Iris pigment epithelial cell (primary cell): Measurements from ENCODE around the gene HECTD1.
"Not testable (repeated sequence)": the region's sequence is repeated elsewhere in the genome, so short reads cannot be mapped to it uniquely, and the experiment has no call there.

ENCODE experiments used
- DNase-seq: peaks from one replicate; pipeline ENCODE4 v3.0.0-alpha.2; 2011; ENCODE audit warnings: low read depth

Gene HECTD1

DNA sequence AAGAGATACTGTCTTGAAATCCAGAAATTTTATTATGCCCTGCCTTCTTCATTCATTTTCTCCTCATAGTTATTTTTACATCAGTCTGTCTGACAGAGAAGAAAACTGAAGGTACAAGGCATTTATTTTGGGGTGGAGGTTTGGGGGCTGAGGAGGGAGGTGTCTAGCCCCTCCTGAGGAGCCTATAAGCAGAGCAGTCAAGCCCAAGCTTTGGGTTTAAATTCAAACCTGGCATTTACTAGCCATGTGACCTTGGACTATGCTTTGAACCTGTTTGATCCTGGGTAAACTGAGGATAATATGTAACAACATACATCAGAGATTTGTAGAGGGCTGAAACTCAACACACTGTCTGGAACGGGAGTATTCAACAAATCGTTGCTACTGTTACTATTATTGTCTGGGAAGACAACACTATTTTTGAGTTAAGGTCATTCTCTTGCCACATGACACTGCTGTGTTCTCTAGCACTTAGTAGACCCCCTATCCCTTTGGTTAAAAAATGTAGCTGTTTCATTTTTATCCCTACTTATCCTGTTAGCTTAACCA is 115.4 kb downstream of the HECTD1 start:
- no peak for DNase-seq

DNA sequence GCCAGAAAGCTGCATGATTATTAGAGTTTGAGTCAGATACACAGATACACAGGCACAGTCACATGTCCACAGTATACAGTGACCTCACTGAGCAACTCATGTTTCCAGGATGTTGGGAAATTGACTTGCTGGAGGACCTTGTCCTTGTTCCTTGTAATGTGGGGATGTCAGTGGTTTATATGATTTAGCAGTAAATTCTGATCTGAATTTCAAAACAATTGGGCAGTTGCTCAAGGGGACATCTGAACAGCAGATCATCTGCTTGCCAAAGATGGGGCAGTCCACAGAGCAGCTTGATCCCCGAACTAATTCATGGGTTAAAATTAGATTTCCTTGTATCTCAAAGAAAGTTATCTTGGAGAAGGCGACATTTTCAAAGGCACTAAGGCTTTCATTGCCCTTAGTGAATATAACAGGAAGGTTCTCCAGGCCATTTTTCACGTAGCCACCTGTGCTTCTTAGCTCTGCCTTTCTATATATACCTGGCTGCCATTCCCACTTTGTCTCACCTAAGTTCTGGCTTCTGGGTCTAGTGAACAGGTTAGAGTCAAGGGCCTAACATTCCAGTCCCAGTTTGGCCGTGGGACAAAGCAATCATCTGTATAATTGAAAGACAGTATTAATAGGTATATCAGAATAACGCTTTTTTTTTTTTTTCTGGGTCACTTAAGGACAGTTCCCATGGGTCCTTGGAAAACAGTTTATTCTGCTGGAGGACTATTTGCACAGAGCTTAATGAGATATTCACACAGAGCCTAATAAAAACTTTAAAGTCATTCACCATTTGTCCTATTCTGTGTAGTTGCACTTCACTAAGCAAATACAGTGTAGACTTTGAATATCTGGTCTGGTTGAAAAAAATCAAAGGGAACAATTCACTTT is 116.5 kb downstream of the HECTD1 start:
- DNase-seq = peak; percentile 97

DNA sequence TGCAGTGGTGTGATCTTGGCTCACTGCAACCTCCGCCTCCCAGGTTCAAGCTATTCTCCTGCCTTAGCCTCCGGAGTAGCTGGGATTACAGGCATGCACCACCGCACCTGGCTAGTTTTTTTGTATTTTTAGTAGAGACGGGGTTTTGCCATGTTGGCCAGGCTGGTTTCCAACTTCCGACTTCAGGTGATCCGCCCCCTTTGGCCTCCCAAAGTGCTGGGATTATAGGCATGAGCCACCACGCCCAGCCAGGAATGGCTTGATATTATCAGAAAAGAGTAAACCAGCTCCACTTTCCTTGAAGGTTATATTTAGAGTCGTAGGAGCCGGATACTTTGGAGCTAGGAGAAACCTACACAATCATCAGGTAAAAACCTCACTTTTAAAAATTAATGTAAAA is 121.1 kb downstream of the HECTD1 start:
- DNase-seq = not testable (repeated sequence)

DNA sequence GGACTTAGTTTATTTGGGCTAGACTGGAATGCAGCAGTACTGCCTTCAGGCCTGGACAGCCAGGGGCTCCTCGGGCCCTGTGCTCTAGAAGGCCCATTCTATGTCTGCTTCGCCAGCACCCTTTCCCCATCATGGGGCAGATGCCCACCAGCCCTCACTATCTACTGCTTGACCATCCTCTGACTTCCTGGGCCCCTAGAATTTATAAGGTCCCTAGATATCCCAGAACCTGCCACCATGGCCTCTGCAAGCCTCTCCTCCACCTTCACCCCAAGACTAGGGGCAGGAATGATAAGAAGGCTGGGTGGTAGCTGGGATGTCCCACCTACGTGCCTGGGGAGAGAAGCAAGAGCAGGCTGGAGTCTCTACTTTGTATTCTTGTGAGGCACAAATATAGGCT is 122.6 kb downstream of the HECTD1 start:
- DNase-seq = no peak

DNA sequence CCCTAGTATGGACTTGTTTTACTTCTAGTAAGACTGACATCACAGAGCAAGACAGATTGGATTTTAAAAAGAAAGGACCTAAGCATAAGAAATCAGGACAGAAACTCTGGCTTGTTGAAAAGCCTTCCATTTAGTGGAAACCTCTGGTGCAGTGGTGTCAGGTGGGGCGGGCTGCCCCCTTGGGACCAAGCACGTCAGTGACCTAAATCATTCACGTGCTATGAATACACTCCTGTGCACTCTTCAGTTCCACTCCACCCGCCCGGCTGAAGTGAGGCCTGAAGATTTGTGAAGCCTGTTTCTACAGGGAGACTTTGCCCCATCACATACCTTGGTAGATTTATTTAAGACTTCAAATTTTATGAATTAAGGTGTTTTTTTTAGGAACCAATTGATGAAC is 123.2 kb downstream of the HECTD1 start:
- no peak for DNase-seq

DNA sequence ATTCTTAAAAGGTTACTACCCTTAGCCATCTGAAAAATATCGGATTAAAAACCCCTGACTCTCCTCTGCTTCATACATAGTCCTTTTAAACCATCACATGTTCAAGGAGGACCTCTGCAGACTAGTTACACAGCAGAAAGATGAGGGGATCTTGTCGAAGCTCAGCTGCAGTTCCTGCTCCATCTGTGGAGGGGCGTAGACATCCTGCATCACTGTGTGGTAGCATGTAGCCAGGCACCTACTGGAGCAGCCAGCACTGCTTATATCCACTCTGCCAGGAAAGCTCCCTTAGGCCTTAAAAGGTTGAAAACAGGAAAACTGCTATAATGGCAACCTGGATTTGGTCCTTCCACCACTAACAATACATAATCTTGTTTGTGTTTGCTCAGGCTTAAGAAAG is 123.8 kb downstream of the HECTD1 start:
- DNase-seq = no peak

DNA sequence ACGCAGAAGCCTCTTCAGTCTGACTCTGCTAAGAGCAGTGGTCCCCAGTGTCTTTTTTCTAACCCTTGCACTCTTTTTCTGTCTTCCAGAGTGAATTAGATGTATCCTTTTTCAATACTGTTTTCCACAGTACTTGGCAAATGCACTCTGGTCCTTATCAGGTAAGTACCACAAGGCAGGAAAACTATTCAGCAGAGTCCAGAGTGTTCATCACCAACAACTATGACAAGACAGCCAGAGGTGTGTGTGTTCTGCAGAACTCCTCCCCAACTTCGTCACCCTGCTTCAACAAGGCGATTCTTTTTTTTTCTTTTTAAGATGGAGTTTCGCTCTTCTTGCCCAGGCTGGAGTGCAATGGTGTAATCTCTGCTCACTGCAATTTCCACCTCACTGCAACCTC is 127.1 kb downstream of the HECTD1 start:
- no peak for DNase-seq

DNA sequence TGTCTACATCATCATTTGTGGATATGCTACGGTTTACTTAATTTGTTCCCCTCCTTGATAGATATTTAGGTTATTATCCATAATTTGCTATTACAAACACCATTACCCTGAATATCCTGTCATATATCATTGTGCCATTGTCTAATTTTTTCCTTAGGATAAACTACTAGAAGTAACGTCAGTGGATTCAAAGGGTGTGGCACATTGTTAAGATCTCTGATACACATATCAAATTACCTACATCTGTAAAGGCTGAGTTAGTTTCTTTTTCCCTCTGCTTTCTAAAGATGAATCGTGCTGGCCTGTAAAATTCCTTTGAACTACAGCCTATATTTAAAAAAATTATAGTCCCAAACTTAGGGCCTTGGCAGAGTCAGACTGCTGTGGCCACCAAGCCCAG is 127.5 kb downstream of the HECTD1 start:
- DNase-seq = peak; percentile 61

DNA sequence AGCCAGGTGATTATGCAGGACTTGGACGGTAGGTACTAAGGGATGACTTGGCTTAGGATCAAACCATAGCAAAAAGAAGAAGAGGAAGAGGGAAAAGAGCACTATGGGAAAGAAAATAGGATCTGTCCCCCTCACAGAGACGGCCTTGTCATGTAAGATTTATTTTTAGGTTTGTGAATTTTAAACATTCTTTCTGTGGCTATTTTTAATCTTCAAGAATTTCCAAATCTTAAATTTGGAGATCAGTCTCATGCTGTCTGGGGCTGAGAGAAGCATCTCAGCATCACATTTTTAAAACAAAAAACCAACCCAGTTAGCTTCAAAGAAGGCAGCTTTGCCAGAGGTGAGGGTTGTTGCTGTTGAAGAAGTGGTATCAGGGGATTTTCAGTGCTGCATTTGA is 128.8 kb downstream of the HECTD1 start:
- DNase-seq = no peak

DNA sequence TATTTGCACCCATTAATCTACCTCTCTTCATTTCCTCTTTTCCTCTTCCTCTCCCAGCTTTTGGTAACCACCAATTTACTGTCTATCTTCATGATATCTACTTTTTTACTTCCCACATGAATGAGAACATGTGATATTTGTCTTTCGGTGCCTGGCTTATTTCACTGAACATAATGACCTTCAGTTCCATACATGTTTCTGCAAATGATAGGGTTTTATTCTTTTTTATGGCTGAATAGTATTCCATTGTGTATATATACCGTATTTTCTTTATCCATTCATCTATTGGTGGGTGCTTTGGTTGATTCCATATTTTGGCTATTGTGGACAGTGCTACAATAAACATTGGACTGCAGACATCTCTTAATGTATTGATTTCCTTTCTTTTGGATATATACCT is 132.4 kb downstream of the HECTD1 start:
- no peak for DNase-seq

DNA sequence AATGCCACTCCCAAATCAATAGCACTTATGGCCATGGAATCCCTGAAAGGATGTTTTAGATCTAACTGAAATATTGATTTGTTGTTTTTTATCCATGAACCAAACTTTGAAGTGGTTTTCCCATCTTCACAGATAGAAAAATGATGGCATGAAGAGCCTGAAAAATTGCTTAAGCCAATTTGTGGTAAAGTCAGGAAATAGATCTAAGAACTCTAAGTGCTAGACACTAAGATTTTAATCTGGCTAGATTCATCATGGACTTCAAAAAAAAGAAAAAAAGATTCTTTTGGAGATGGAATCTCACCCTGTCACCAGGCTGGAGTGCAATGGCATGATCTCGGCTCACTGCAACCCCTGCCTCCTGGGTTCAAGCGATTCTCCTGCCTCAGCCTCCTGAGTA is 136.4 kb downstream of the HECTD1 start:
- peak; percentile 28 for DNase-seq

DNA sequence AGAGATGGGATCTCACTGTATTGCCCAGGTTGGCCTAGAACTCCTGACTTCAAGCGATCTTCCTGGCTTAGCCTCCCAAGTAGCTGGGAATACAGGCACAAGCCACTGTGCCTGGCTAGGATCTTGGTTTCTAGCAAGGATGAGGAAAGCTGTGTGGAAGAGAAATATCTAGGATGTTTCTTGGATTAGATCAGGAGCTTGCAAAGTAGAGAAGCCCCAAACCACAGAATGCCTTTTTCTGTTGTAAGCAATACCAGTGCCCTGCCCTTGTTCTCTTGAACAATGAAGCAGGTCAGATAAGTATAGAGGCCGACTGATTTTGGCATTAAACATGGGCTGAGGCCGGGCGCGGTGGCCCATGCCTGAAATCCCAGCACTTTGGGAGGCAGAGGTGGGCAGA is 137.2 kb downstream of the HECTD1 start:
- peak; percentile 92 for DNase-seq

DNA sequence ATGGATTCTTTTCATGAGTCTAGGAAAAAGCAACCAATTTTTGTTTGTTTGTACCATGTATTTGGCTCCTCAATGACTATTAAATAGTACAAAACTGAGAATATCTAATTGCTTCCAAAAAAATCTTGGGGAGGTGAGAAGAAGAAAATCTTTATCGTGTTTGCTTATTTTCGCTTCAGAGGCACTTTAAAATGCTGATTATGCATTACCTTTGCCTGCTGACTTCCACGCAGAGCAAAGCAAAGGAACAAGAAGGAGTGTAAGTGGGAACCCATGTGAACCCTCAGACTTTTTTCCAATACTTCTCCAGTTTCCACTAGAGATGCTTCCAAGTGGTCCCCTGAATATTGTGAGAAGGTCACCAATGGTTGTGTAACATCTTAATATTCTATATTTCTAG is 138.2 kb downstream of the HECTD1 start:
- DNase-seq = no peak

DNA sequence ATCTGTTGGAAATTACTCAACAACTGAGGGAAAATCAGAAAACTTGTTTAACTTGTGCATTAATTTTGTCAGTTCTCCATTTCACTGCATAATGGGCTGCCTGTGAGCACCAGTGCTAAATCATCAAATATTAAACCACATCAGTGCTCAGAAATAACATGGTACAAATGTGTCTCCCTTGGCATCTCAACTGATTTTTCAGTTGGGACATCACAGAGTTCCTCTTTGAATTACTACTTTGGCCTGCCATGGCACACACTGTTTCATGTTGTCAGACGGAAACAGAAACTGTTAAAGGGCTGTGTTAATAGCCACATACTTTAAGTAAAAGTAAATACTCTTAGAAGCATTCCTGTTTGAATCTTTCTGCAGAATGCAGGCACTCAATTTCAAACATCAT is 139.4 kb downstream of the HECTD1 start:
- DNase-seq = no peak

DNA sequence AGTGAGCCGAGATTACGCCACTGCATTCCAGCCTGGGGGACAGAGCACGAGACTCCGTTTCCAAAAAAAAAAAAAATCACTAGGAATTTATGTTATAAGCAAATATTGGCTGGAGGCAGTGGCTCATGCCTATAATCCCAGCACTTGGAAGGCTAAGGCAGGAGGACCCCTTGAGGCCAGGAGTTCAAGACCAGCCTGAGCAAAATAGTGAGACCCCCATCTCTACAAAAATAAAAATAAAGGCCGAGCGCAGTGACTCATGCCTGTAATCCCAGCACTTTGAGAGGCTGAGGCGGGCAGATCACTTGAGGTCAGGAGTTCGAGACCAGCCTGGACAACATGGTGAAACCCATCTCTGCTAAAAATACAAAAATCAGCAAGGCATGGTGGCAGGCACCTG is 144.7 kb downstream of the HECTD1 start:
- DNase-seq = not testable (repeated sequence)

DNA sequence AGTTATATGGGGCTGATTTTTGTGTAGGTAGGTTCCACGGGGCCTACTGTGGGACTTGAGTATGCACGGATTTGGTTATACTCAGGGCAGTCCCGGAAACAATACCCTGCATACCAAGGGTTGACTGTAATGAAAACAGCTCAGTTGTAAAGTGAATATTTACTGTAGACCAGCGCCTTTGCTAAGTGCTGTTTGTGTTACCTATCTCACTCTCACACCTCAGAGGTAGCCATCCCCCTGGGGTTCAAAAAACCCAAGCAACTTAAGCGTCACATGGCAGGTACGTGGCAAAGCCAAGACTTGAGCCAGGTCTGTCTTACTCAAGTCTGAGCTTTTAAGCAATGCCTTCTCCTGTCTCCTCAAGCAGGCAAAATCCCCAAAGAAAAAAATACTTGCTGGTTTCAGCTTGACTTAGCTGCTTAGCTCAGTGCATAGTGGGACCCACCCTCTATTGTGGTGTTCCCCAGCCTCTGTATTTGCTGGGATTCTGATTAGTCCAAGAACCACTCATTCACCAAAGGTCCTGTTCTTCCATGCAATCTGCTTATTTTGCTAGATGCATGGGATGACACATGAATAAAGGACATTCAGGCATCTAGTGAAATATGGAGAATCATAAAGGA is 147.2 kb downstream of the HECTD1 start:
- peak; percentile 16 for DNase-seq

DNA sequence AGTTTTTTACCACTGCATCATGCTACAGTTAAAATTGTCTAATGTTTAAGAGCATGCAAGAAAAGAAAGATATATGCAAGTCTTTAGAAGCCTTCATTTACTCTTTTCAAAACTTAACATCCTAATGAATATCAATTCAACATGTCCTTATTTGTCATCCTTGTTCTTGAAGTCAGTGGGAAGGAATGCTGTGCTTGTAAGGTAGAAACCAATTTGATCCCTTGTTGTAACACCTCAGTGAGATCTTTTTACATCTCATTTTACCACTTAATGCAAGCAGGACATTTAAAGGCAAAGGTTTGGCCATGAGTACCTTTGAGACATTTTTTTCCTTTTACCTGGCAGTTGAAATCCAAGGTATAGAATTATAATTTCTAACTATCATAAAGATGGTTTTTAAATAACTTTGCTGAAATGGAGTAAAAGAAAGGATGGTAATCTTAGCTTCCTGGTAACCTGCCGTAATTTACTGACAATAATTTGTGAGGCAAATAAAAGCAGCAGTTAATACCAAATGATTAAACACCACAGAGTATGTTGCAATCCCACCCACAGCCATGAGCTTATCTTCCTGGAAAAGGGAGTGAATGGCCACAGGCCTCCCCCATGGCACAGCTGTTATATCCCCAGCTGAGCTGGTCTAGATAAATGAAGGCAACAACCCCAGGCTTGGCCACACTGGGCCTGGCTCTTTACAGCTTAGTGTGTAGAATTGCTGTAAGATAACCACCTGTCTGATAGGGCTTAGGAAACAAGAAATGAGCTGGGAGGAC is 148.3 kb downstream of the HECTD1 start:
- DNase-seq = peak; percentile 95

DNA sequence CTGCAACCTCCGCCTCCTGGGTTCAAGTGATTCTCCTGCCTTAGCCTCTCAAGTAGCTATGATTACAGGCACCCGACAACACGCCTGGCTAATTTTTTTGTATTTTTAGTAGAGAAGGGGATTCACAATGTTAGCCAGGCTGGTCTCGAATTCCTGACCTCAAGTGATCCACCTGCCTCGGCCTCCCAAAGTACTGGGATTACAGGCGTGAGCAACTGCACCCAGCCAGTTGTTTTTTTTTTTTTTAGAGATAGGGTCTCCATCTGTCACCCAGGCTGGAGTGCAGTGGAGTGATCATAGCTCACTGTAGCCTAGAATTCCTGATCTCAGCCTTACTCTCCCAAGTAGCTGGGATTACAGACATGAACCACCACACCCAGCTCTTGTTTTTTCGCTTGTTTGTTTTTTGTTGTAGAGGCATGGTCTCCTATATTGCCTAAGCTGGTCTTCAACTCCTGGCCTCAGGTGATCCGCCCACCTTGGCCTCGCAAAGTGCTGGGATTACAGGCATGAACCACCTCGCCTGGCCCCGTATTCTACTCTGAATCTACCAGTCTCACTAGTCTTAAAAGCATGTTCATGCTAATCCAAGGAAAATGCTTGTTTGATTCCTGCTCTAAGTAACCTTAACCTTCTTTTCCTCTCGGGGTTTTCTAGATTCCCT is 149.8 kb downstream of the HECTD1 start:
- DNase-seq = no peak

DNA sequence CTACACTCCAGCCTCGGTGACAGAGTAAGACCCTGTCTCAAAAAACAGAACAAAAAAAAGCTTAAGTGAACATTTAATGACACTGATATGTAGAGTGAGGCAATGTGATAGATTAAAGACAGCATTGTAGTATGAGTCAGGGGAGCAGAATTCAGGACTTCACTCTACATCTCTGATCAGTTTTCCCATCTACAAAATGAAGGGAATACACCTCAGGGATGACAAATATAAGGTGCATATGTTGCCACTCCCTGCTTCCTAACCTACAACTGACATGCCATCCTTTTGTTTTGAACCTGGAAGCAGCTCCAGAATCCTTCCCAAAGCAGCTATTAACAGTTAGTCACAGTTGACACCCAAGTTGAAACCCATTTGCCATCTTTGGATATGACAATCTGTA is 150.6 kb downstream of the HECTD1 start:
- DNase-seq = no peak

DNA sequence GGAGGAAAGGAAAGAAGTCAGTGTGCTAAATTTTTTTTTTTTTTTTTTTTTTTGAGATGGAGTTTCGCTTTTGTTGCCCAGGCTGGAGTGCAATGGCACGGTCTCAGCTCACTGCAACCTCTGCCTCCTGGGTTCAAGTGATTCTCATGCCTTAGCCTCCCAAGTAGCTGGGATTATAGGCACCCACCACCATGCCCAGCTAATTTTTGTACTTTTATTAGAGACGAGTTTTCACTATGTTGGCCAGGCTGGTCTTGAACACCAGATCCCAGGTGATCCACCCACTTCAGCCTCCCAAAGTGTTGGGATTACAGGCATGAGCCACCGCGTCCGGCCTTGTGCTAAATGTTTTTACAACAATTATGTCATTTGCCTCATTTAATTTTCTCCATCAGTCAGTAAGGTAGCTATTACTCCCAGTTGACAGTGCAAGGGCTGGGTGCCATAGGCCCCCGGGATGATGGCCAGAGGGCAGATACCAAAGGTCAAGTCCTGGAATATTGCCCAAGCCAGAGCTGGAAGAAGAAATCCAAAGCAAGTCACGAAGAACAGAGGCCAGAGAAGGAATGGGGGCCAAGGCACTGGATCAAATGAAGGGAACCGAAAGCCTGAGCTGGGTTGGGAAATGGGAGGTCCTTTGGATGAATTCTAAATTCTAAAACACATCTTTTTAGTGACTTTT is 154.5 kb downstream of the HECTD1 start:
- not testable (repeated sequence) for DNase-seq

DNA sequence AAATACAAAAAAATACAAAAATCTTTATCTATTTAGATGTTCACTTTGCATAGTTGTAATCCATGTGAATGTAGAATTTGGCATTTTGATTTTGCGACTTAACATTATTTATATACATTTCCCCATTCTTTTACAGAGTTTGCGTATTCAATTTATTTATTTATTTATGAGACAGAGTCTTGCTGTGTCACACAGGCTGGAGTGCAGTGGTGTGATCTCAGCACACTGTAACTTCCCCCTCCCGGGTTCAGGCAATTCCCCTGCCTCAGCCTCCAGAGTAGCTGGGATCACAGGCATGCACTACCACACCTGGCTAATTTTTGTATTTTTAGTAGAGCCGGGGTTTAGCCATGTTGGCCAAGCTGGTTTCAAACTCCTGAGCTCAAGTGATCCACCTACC is 156.1 kb downstream of the HECTD1 start:
- DNase-seq = no peak

DNA sequence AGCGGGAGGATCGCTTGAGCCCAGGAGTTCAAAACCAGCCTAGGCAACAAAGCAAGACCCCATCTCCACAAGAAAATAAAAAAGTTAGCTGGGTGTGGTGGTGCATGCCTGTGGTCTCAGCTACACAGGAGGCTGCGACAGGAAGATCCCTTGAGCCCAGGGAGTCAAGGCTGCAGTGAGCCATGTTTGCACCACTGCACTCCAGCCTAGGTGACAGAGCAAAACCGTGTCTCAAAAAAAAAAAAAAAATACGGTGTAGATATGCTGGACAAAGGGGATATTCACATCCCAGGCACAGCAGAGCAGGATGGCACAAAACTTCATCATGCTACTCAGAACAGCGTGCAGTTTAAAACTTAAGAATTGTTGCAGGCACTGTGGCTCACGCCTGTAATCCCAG is 156.6 kb downstream of the HECTD1 start:
- DNase-seq = no peak
